ENCODE measurements around the gene TENM4.

- TF ChIP-seq CTCF (IDR thresholded peaks at IDR 0.05) (no peak), POLR2A (IDR thresholded peaks at IDR 0.05) (no peak)
Observed at GRCh38 chr11:78954696-78955095, 486.1 kb downstream of the TENM4 start.

Measured in heart left ventricle (tissue), 13 donors.